Right atrium auricular region (tissue), 2 donors: Measurements from ENCODE around the gene CD151. TPM values are rescaled to one million over a fixed set of nuclear protein-coding genes. Genes with fewer than 3 reads are reported as not detected.

ENCODE experiments used
- DNase-seq: peaks from one replicate; pipeline ENCODE4 v3.0.0-alpha.2; 2019; ENCODE audit warnings: low spot score
- H3K27ac ChIP-seq, 2 donors: fragments of 200-600 bp; sonication (generic); 1 replicate in 1 of 2; 2 replicates in 1 of 2; pipeline ENCODE4 v1.5.1; 2016 to 2019
- H3K27me3 ChIP-seq, 2 donors: fragments of 200-600 bp; sonication (generic); one replicate each; pipeline versions ENCODE4 v1.5.1 to v1.6.0; 2017 to 2019
- H3K36me3 ChIP-seq: fragments of 200-600 bp; sonication (generic); one replicate; pipeline ENCODE4 v1.5.1; 2016
- H3K4me1 ChIP-seq, 2 donors: fragments of 200-600 bp; sonication (generic); one replicate each; pipeline versions ENCODE4 v1.5.1 to v1.6.0; 2017 to 2019
- H3K4me3 ChIP-seq, 2 donors: fragments of 200-600 bp; sonication (generic); 1 replicate in 1 of 2; 2 replicates in 1 of 2; pipeline ENCODE4 v1.5.1; 2017 to 2019; ENCODE audit warnings: mild to moderate bottlenecking in 1 of 2, moderate library complexity in 1 of 2
- H3K9me3 ChIP-seq, 2 donors: fragments of 200-600 bp; sonication (generic); one replicate each; pipeline ENCODE4 v1.5.1; 2019
- CTCF ChIP-seq, 2 donors: fragments of 200-600 bp; sonication (generic); IDR thresholded peaks; one replicate each; pipeline ENCODE4 v1.5.1; 2019; ENCODE audit warnings: antibody characterized with exemption in 2 of 2
- total RNA-seq, 2 donors: library from RNA; depleted of rRNA; stranded (reverse); fragments of >200 nt; gene quantifications; one replicate each; pipeline ENCODE4 v1.1.0, GENCODE V29; 2016

The CD151 gene
- total RNA-seq, 2 donors from 2014 or later, result 322 to 710 TPM

DNA sequence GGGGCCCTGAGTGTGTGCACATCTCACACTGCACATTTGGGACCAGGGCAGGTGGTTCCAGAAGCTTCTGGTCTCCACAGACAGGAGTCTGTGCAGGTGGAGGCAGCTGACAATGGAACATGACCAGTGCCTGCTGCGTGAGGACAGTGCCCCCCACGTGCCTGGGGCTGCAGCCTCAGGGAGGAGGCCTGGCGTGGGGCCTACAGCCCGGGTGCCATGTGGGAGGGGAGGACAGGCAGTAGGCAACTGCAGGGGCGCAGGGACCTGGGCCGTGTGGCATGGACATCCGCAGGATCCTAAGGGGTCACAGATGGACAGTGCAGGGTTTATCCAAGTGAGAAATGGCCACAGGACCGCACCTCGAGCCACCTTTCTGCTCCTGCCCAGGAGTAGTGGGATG lies 38.7 kb downstream of the CD151 start:
- Histone ChIP-seq H3K27me3 (no peaks in the 10 kb centered on the region), H3K4me1 (peaks cover 0 to 2% of the 10 kb centered on the region in 2 donors), H3K9me3 (no peaks in the 10 kb centered on the region), H3K27ac (no peak overlapping the region), H3K36me3 (peaks cover 7% of the 10 kb centered on the region), H3K4me3 (no peak overlapping the region)
- no peak for TF ChIP-seq CTCF (IDR thresholded peaks at IDR 0.05)
- no peak for DNase-seq

- H3K36me3 ChIP-seq, result no peaks in the 10 kb centered on the region
- no peak overlapping the region for H3K4me3 ChIP-seq
- no peaks in the 10 kb centered on the region for H3K27me3 ChIP-seq
- H3K9me3 ChIP-seq, result no peaks in the 10 kb centered on the region
- no peak for TF ChIP-seq CTCF (IDR thresholded peaks at IDR 0.05)
- no peak for DNase-seq
- H3K4me1 ChIP-seq, result peaks cover 0 to 9% of the 10 kb centered on the region in 2 donors
- H3K27ac ChIP-seq, result no peak overlapping the region
These were observed 40.0 kb downstream of the CD151 start for GRCh38 chr11:872799-873198.

DNA sequence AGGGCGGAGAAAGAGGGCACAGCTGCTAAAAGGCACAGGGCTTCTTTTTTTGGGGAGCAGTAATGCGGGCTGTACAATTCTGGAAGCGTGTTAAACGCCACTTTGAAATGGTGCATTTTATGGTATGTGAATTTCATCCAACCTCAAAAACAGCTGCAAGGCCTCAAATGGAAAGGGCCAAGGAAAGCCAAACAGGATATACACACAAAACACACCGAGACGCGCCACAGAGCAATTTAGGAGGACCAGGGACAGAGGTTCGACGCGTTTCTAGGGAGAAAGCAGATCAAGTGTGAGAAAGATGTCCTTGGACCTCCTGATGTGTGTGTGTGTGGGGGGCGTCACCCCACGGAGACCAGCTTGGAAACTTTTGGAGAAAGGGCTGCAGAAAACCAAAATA lies 41.0 kb downstream of the CD151 start:
- Histone ChIP-seq H3K36me3 (no peaks in the 10 kb centered on the region), H3K4me1 (peaks cover 0 to 9% of the 10 kb centered on the region in 2 donors), H3K4me3 (no peak overlapping the region), H3K27ac (no peak overlapping the region), H3K9me3 (no peaks in the 10 kb centered on the region), H3K27me3 (no peaks in the 10 kb centered on the region)
- no peak for TF ChIP-seq CTCF (IDR thresholded peaks at IDR 0.05)
- DNase-seq, result no peak

DNA sequence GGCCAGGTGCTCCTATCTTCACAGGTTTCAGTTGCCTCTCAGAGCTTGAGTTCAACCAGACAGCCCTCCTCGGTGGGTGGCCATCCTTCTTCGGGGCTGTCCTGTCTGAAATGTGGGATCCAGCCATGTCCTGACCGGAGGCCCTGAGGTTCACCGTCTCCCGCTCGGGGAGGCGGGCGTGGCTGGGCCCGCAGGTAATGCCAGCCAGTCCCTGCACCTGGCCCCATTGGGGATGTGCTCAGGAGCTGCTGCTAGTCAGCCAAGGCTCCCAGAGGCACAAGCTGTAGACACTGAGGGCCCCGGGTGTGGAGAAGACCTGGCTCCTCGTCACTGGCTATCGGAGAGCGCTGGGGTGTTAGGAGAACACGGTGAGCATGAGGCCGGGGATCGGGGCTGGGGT lies 42.5 kb downstream of the CD151 start:
- Histone ChIP-seq H3K4me1 (peaks cover 0 to 9% of the 10 kb centered on the region in 2 donors), H3K4me3 (no peak overlapping the region), H3K9me3 (no peaks in the 10 kb centered on the region), H3K36me3 (peaks cover 8% of the 10 kb centered on the region), H3K27ac (no peak overlapping the region), H3K27me3 (no peaks in the 10 kb centered on the region)
- no peak for TF ChIP-seq CTCF (IDR thresholded peaks at IDR 0.05)
- no peak for DNase-seq

GRCh38 chr11:875769-876301 lies 43.1 kb downstream of the CD151 start:
- Histone ChIP-seq H3K36me3 (peaks cover 9% of the 10 kb centered on the region), H3K27ac (no peak overlapping the region), H3K4me3 (no peak overlapping the region), H3K9me3 (no peaks in the 10 kb centered on the region), H3K27me3 (no peaks in the 10 kb centered on the region), H3K4me1 (peaks cover 0 to 9% of the 10 kb centered on the region in 2 donors)
- TF ChIP-seq CTCF (IDR thresholded peaks at IDR 0.05), result no peak
- no peak for DNase-seq

GRCh38 chr11:876545-876944 lies 43.8 kb downstream of the CD151 start:
- peaks cover 9% of the 10 kb centered on the region for H3K36me3 ChIP-seq
- no peak overlapping the region for H3K27ac ChIP-seq
- no peak overlapping the region for H3K4me3 ChIP-seq
- TF ChIP-seq CTCF (IDR thresholded peaks at IDR 0.05), result no peak
- H3K9me3 ChIP-seq, result no peaks in the 10 kb centered on the region
- no peaks in the 10 kb centered on the region for H3K27me3 ChIP-seq
- DNase-seq, result no peak
- peaks cover 0 to 9% of the 10 kb centered on the region in 2 donors for H3K4me1 ChIP-seq
